NCI-H2029 treated with DMSO at 0.1 percent for 48 hours (cell line): ENCODE measurements around the gene DNAJC12.
"Not testable (repeated sequence)": the region's sequence is repeated elsewhere in the genome, so short reads cannot be mapped to it uniquely, and the experiment has no call there.

Source experiments
- DNase-seq: peaks from one replicate; lab custom pipeline; 2025; lab: John Stamatoyannopoulos, UW

The DNAJC12 gene

GRCh38 chr10:67763499-67764011 lies 74.4 kb downstream of the DNAJC12 start:
- DNase-seq: peak; percentile 20

DNA sequence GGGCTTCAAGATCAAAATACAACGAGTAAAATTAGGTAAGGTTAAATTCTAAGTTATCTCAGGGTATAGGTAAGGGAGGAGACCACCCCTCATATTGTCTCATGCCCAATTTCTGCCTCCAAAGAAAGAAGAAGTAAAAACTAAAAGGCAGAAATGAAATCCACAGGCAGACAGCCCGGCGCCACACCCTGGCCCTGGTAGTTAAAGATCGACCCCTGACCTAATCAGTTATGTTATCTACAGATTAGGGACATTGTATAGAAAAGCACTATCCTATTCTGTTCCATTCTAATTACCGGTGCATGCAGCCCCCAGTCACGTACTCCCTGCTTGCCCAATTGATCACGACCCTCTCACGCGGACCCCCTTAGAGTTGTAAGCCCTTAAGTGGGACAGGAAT lies 75.4 kb downstream of the DNAJC12 start:
- DNase-seq: not testable (repeated sequence)

- no peak for DNase-seq
Observed at GRCh38 chr10:67760272-67760671, 77.7 kb downstream of the DNAJC12 start.
